ENCODE results near the gene PLCH1.

DNA sequence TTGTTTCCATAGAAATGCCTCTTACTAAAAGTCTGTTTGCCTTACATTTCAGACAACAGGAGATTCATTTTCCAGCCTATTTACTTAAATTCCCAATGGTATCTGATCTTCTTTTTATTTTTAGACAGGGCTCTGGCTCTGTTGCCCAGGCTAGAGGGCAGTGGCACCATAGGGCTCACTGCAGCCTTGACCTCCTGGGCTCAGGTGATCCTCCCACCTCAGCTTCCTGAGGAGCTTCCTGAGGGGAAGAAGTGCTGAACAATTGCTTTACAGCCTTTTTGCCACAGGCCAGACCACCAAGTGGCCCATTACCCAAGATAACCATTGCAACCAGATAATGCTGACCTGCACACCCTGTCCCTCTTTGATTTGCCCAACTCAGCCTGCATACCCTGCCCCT lies 126.3 kb downstream of the PLCH1 start:
- TF ChIP-seq, protein P1, sequence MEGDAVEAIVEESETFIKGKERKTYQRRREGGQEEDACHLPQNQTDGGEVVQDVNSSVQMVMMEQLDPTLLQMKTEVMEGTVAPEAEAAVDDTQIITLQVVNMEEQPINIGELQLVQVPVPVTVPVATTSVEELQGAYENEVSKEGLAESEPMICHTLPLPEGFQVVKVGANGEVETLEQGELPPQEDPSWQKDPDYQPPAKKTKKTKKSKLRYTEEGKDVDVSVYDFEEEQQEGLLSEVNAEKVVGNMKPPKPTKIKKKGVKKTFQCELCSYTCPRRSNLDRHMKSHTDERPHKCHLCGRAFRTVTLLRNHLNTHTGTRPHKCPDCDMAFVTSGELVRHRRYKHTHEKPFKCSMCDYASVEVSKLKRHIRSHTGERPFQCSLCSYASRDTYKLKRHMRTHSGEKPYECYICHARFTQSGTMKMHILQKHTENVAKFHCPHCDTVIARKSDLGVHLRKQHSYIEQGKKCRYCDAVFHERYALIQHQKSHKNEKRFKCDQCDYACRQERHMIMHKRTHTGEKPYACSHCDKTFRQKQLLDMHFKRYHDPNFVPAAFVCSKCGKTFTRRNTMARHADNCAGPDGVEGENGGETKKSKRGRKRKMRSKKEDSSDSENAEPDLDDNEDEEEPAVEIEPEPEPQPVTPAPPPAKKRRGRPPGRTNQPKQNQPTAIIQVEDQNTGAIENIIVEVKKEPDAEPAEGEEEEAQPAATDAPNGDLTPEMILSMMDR (IDR thresholded peaks at IDR 0.05) = no peak
- TF ChIP-seq EZH2 (IDR thresholded peaks at IDR 0.05) = no peak
- no peak for TF ChIP-seq EZH2phosphoT487 (IDR thresholded peaks at IDR 0.05)

Data from neural progenitor cell (in vitro differentiated cells).